ENCODE data around the gene COL19A1.
"Not testable (repeated sequence)": the region's sequence is repeated elsewhere in the genome, so short reads cannot be mapped to it uniquely, and the experiment has no call there.

Gene COL19A1

GRCh38 chr6:69958978-69959377, 92.6 kb downstream of the COL19A1 start:
- Histone ChIP-seq H3K4me1 (ENCODE audit: low read length) (no peaks in the 10 kb centered on the region), H3F3A (ENCODE audit: insufficient read depth, low read length) (no peaks in the 10 kb centered on the region), H3K27me3 (replicated peaks; ENCODE audit: insufficient read depth, low read length) (no peaks in the 10 kb centered on the region), H3K36me3 (replicated peaks; ENCODE audit: insufficient read depth, low read length) (no peaks in the 10 kb centered on the region), H2AFZ (ENCODE audit: low read length) (no peak overlapping the region), H3K79me2 (ENCODE audit: low read length) (no peaks in the 10 kb centered on the region), H3K4me3 (ENCODE audit: low read length) (no peak overlapping the region), H4K20me1 (ENCODE audit: insufficient read depth, low read length) (no peaks in the 10 kb centered on the region), H3K27ac (ENCODE audit: low read length) (no peak overlapping the region), H3K4me2 (ENCODE audit: low read depth, low read length) (no peak overlapping the region), H3K9me2 (replicated peaks; ENCODE audit: insufficient read depth, low read length) (no peaks in the 10 kb centered on the region), H3K9ac (ENCODE audit: low read length) (no peak overlapping the region), H3K9me3 (replicated peaks; ENCODE audit: insufficient read depth, low read length) (no peaks in the 10 kb centered on the region)
- no peak for DNase-seq
- TF ChIP-seq CTCF (IDR thresholded peaks at IDR 0.05; ENCODE audit: low read length) (no peak), EZH2phosphoT487 (IDR thresholded peaks at IDR 0.05; ENCODE audit: low read length) (no peak), EZH2 (optimal IDR thresholded peaks at IDR 0.05; ENCODE audit: low read depth, low read length) (no peak)

GRCh38 chr6:69965974-69966373, 99.6 kb downstream of the COL19A1 start:
- H3K79me2 ChIP-seq (ENCODE audit: low read length); H3K9ac ChIP-seq (ENCODE audit: low read length); DNase-seq; H3K4me2 ChIP-seq (ENCODE audit: low read depth, low read length); H4K20me1 ChIP-seq (ENCODE audit: insufficient read depth, low read length); H3F3A ChIP-seq (ENCODE audit: insufficient read depth, low read length); H3K27me3 ChIP-seq (replicated peaks; ENCODE audit: insufficient read depth, low read length); H3K4me3 ChIP-seq (ENCODE audit: low read length); H3K27ac ChIP-seq (ENCODE audit: low read length); H3K9me2 ChIP-seq (replicated peaks; ENCODE audit: insufficient read depth, low read length); H2AFZ ChIP-seq (ENCODE audit: low read length); H3K4me1 ChIP-seq (ENCODE audit: low read length); H3K36me3 ChIP-seq (replicated peaks; ENCODE audit: insufficient read depth, low read length); H3K9me3 ChIP-seq (replicated peaks; ENCODE audit: insufficient read depth, low read length): not testable (repeated sequence)

- DNase-seq = no peak
- TF ChIP-seq CTCF (IDR thresholded peaks at IDR 0.05; ENCODE audit: low read length) (no peak), EZH2 (optimal IDR thresholded peaks at IDR 0.05; ENCODE audit: low read depth, low read length) (no peak)
Observed at GRCh38 chr6:69973138-69973537, 106.8 kb downstream of the COL19A1 start.

GRCh38 chr6:69973763-69974162, 107.4 kb downstream of the COL19A1 start:
- no peaks in the 10 kb centered on the region for H3K9me2 ChIP-seq (replicated peaks; ENCODE audit: insufficient read depth, low read length)
- no peak overlapping the region for H3K4me2 ChIP-seq (ENCODE audit: low read depth, low read length)
- no peaks in the 10 kb centered on the region for H3K9me3 ChIP-seq (replicated peaks; ENCODE audit: insufficient read depth, low read length)
- TF ChIP-seq EZH2phosphoT487 (IDR thresholded peaks at IDR 0.05; ENCODE audit: low read length) = no peak
- TF ChIP-seq EZH2 (optimal IDR thresholded peaks at IDR 0.05; ENCODE audit: low read depth, low read length) = no peak
- TF ChIP-seq CTCF (IDR thresholded peaks at IDR 0.05; ENCODE audit: low read length) = no peak
- H3F3A ChIP-seq (ENCODE audit: insufficient read depth, low read length) = no peaks in the 10 kb centered on the region
- no peak overlapping the region for H2AFZ ChIP-seq (ENCODE audit: low read length)
- H3K4me1 ChIP-seq (ENCODE audit: low read length) = no peaks in the 10 kb centered on the region
- H3K27me3 ChIP-seq (replicated peaks; ENCODE audit: insufficient read depth, low read length) = no peaks in the 10 kb centered on the region
- H3K9ac ChIP-seq (ENCODE audit: low read length) = no peak overlapping the region
- no peaks in the 10 kb centered on the region for H3K36me3 ChIP-seq (replicated peaks; ENCODE audit: insufficient read depth, low read length)
- no peak overlapping the region for H3K4me3 ChIP-seq (ENCODE audit: low read length)
- no peak for DNase-seq
- no peaks in the 10 kb centered on the region for H3K79me2 ChIP-seq (ENCODE audit: low read length)
- H3K27ac ChIP-seq (ENCODE audit: low read length) = no peak overlapping the region
- no peaks in the 10 kb centered on the region for H4K20me1 ChIP-seq (ENCODE audit: insufficient read depth, low read length)

More at GRCh38 chr6:69973138-69973537, 106.8 kb downstream of the COL19A1 start:
- no peak overlapping the region for H3K4me2 ChIP-seq (ENCODE audit: low read depth, low read length)
- no peak overlapping the region for H2AFZ ChIP-seq (ENCODE audit: low read length)
- no peaks in the 10 kb centered on the region for H3K9me3 ChIP-seq (replicated peaks; ENCODE audit: insufficient read depth, low read length)
- no peaks in the 10 kb centered on the region for H3K27me3 ChIP-seq (replicated peaks; ENCODE audit: insufficient read depth, low read length)
- no peaks in the 10 kb centered on the region for H3K9me2 ChIP-seq (replicated peaks; ENCODE audit: insufficient read depth, low read length)
- H3K36me3 ChIP-seq (replicated peaks; ENCODE audit: insufficient read depth, low read length) = no peaks in the 10 kb centered on the region
- H3K9ac ChIP-seq (ENCODE audit: low read length) = no peak overlapping the region
- no peak overlapping the region for H3K4me3 ChIP-seq (ENCODE audit: low read length)
- no peak overlapping the region for H3K27ac ChIP-seq (ENCODE audit: low read length)
- no peaks in the 10 kb centered on the region for H3K79me2 ChIP-seq (ENCODE audit: low read length)
- H3F3A ChIP-seq (ENCODE audit: insufficient read depth, low read length) = no peaks in the 10 kb centered on the region
- H3K4me1 ChIP-seq (ENCODE audit: low read length) = no peaks in the 10 kb centered on the region
- H4K20me1 ChIP-seq (ENCODE audit: insufficient read depth, low read length) = no peaks in the 10 kb centered on the region

Measured in MM.1S (cell line).